K562 (cell line): ENCODE data around the gene NRARP. TPM values are rescaled to one million over a fixed set of nuclear protein-coding genes. Genes with fewer than 3 reads are reported as not detected.

Experiments used
- CHAMP1 ChIP-seq: fragments of 450-650 bp; IDR thresholded peaks from 2 replicates; pipeline ENCODE4 v1.6.1; 2016; ENCODE audit warnings: mild to moderate bottlenecking
- COPS2 ChIP-seq: fragments of 450-650 bp; conservative IDR thresholded peaks from 2 replicates; pipeline ENCODE4 v1.6.1; 2016; ENCODE audit warnings: mild to moderate bottlenecking, moderate library complexity
- DIDO1 ChIP-seq: fragments of 450-650 bp; IDR thresholded peaks from 2 replicates; pipeline ENCODE4 v1.6.1; 2016; ENCODE audit warnings: low read depth, missing biosample characterization, missing genetic modification characterization
- E2F8 ChIP-seq: fragments of 450-650 bp; IDR thresholded peaks from 2 replicates; pipeline ENCODE4 v1.7.1; 2018; ENCODE audit warnings: mild to moderate bottlenecking, low read depth; ENCODE audit not compliant: partially characterized antibody
- GATAD2A ChIP-seq: fragments of 450-650 bp; IDR thresholded peaks from 2 replicates; pipeline ENCODE4 v1.6.1; 2017
- GTF2E2 ChIP-seq: fragments of 200-800 bp; sonication (Bioruptor generic); IDR thresholded peaks from 2 replicates; pipeline ENCODE4 v1.6.1; 2016; ENCODE audit warnings: missing genetic modification characterization, missing compliant biosample characterization
- HSF4 ChIP-seq: fragments of 250-450 bp; sonication (Bioruptor Pico); IDR thresholded peaks from 2 replicates; pipeline ENCODE4 v2.1.2; 2022; ENCODE audit warnings: mild to moderate bottlenecking, moderate library complexity, borderline replicate concordance
- MCM7 ChIP-seq, 2 experiments: fragments of 450-650 bp; IDR thresholded peaks; 2 replicates each; pipeline ENCODE4 v1.6.1; 2016 to 2018
- PBX2 ChIP-seq, 2 experiments: IDR thresholded peaks in 1 of 2; conservative IDR thresholded peaks in 1 of 2; 2 replicates each; pipeline ENCODE4 v1.6.1; 2016; ENCODE audit warnings: low read depth in 2 of 2, mild to moderate bottlenecking in 1 of 2, missing compliant biosample characterization in 1 of 2, missing genetic modification characterization in 1 of 2, moderate library complexity in 1 of 2
- PHB2 ChIP-seq: fragments of 450-650 bp; IDR thresholded peaks from 2 replicates; pipeline ENCODE4 v1.6.1; 2017; ENCODE audit warnings: low read depth
- PTBP1 ChIP-seq: fragments of 200-400 bp; formaldehyde crosslinking; IDR thresholded peaks from 2 replicates; pipeline ENCODE4 v1.6.1; 2017; ENCODE audit warnings: low read depth, low read length
- RBM22 ChIP-seq: fragments of 200-400 bp; formaldehyde crosslinking; IDR thresholded peaks from 2 replicates; pipeline ENCODE4 v1.6.1; 2018; ENCODE audit warnings: low read length, low read depth; ENCODE audit not compliant: poor library complexity, severe bottlenecking
- SMAD4 ChIP-seq: fragments of 250-450 bp; sonication (Bioruptor Pico); conservative IDR thresholded peaks from 2 replicates; pipeline ENCODE4 v1.8.0; 2021; ENCODE audit warnings: inconsistent platforms, mild to moderate bottlenecking, moderate library complexity
- SUPT5H ChIP-seq: fragments of 450-650 bp; IDR thresholded peaks from 2 replicates; pipeline ENCODE4 v1.6.1; 2016
- TARDBP ChIP-seq: fragments of 450-650 bp; IDR thresholded peaks from 2 replicates; pipeline ENCODE4 v1.6.1; 2016
- ZBTB43 ChIP-seq: sonication (generic); formaldehyde crosslinking; IDR thresholded peaks from 2 replicates; pipeline ENCODE4 v1.8.0; 2023; ENCODE audit warnings: mild to moderate bottlenecking, missing genetic modification reagents
- ZNF12 ChIP-seq: sonication (generic); formaldehyde crosslinking; IDR thresholded peaks from 2 replicates; pipeline ENCODE4 v1.4.0; 2020; ENCODE audit warnings: mild to moderate bottlenecking, missing genetic modification reagents
- ZNF408 ChIP-seq: fragments of 250-450 bp; sonication (Bioruptor Pico); IDR thresholded peaks from 2 replicates; pipeline ENCODE4 v1.4.0; 2020; ENCODE audit warnings: low read depth, mild to moderate bottlenecking, moderate library complexity
- ZNF551 ChIP-seq: fragments of 250-450 bp; sonication (Bioruptor Pico); IDR thresholded peaks from 2 replicates; pipeline ENCODE4 v1.5.0; 2021; ENCODE audit warnings: mild to moderate bottlenecking, moderate library complexity
- ZNF707 ChIP-seq: fragments of 250-450 bp; sonication (Bioruptor Pico); conservative IDR thresholded peaks from 2 replicates; pipeline ENCODE4 v1.8.0; 2022; ENCODE audit warnings: inconsistent platforms, mild to moderate bottlenecking, moderate library complexity
- polyA plus RNA-seq, 8 experiments: library from polyadenylated mRNA; depleted of rRNA in 4 of 8; stranded (reverse) in 5 of 8; unstranded in 3 of 8; fragments of >200 nt; fragmentation: Nextera tagmentation in 2 of 8; fragmentation: Illumina TruSeq in 1 of 8; extraction: Ambion mirVana in 2 of 8; extraction: Trizol in 1 of 8; gene quantifications; 2 replicates each; pipeline versions ENCODE4 v1.2.1 to v1.2.3, GENCODE V29; 2011 to 2014; ENCODE audit warnings: inconsistent platforms in 1 of 8, missing spikeins in 1 of 8
- total RNA-seq, 7 experiments: library from RNA; depleted of rRNA in 6 of 7; stranded (reverse); fragments of >200 nt in 6 of 7; fragmentation: Illumina TruSeq in 2 of 7; extraction: Trizol in 2 of 7; gene quantifications; 2 replicates each; pipeline versions ENCODE4 v1.2.1 to v1.2.3, GENCODE V29; 2011 to 2021; ENCODE audit warnings: low replicate concordance in 1 of 7

NRARP gene
- total and polyA plus RNA-seq, 9 of the 15 experiments (the other 6 are each of a cell fraction or from before 2014, with no cell fraction given), result 2.0 to 24.5 (median 7.2) TPM; not detected in 2

GRCh38 chr9:137268538-137269201 lies 33.4 kb downstream of the NRARP start (continued):
- no peak for TF ChIP-seq ZNF707 (CRISPR knock-in tag)
- no peak for TF ChIP-seq TARDBP
- peak; percentile 56; the same call in 1 of the 2 replicates for TF ChIP-seq PHB2
- TF ChIP-seq DIDO1 (tag), result no peak
- no peak for TF ChIP-seq CHAMP1
- no peak for TF ChIP-seq GTF2E2 (tag)
- TF ChIP-seq ZNF408, result no peak
- TF ChIP-seq PBX2 (CRISPR knock-in tag; IDR thresholded peaks at IDR 0.05; ENCODE audit: low read depth), result no peak
- no peak for TF ChIP-seq PBX2 (tag; conservative IDR thresholded peaks at IDR 0.05; ENCODE audit: low read depth)
- no peak for TF ChIP-seq HSF4 (CRISPR knock-in tag)
- TF ChIP-seq PTBP1, result no peak
- peak in 1 of 2 experiments; percentile 93; a peak in 1 of 4 replicates for TF ChIP-seq MCM7 (IDR thresholded peaks at IDR 0.05)
- TF ChIP-seq SMAD4 (CRISPR knock-in tag), result peak; percentile 95
- peak; percentile 35; the same call in 1 of the 2 replicates for TF ChIP-seq GATAD2A
- TF ChIP-seq ZNF12 (CRISPR knock-in tag), result no peak
- TF ChIP-seq RBM22, result no peak
- TF ChIP-seq SUPT5H, result peak; percentile 69; the same call in 1 of the 2 replicates
- TF ChIP-seq E2F8, result peak; percentile 74
- no peak for TF ChIP-seq COPS2
- no peak for TF ChIP-seq ZBTB43
- no peak for TF ChIP-seq ZNF551 (CRISPR knock-in tag)
